K562 (cell line): Measurements from ENCODE around the gene PYCR2.

ENCODE experiments used
- EZH2 ChIP-seq: IDR thresholded peaks from 2 replicates; pipeline ENCODE4 v1.6.1; 2012; ENCODE audit warnings: low read depth, mild to moderate bottlenecking, inconsistent platforms, low read length, borderline replicate concordance
- FOS ChIP-seq: IDR thresholded peaks from 3 replicates; pipeline ENCODE4 v1.6.1; 2011; ENCODE audit not compliant: insufficient read length; ENCODE audit errors: extremely low read depth
- HDAC2 ChIP-seq: fragments of 450-650 bp; IDR thresholded peaks from 2 replicates; pipeline ENCODE4 v1.6.1; 2016; ENCODE audit warnings: mild to moderate bottlenecking
- MXI1 ChIP-seq: IDR thresholded peaks from 2 replicates; pipeline ENCODE4 v1.6.1; 2011; ENCODE audit warnings: low read depth, mild to moderate bottlenecking, improper control_type of control experiment, low read length
- SP1 ChIP-seq: sonication (generic); formaldehyde crosslinking; IDR thresholded peaks from 2 replicates; pipeline ENCODE4 v1.8.1; 2022; ENCODE audit warnings: mild to moderate bottlenecking, missing genetic modification reagents

DNA sequence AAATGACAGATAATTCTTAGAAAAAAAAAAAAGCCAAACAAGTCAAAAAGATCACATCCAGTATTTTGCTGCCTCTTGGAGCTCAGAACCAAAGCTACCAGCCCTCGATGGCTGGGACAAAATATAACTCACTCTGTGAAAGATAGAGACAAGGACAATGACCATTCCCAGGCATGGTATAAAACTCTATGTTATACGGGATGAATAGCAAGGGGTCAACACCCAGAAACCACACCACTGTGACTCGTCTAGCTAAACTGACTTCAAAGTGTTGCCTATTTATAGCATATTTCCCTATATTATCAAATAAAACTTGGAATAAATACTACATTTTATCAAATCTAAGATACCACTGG lies 52.0 kb downstream of the PYCR2 start:
- TF ChIP-seq HDAC2 (no peak), EZH2 (no peak), MXI1 (no peak), FOS (no peak), SP1 (CRISPR knock-in tag) (no peak)
